ENCODE data around the gene TNFSF13. TPM values are rescaled to one million over a fixed set of nuclear protein-coding genes. Genes with fewer than 3 reads are reported as not detected.

The TNFSF13 gene
- total RNA-seq, 1 donor from 2014 or later = 1.7 TPM

GRCh38 chr17:7548585-7549400 is 9.8 kb upstream of the TNFSF13 start, which contains the start of gene TNFSF12:
TSS of gene TNFSF12 (plus strand) at chr17:7549058. CDS start at chr17:7549154, 96 bp downstream.
- Mint-ChIP-seq H3K27ac (ENCODE audit: unreplicated experiment) (peak within 1 kb of the TSS; percentile 59), H3K4me3 (ENCODE audit: unreplicated experiment) (peak within 1 kb of the TSS; percentile 70), H3K9me3 (ENCODE audit: low read depth) (no peaks in the 10 kb centered on the region), H3K4me1 (ENCODE audit: low read depth) (peaks cover 13% of the 10 kb centered on the region), H3K36me3 (ENCODE audit: low read depth) (peaks cover 6% of the 10 kb centered on the region), H3K27me3 (ENCODE audit: low read depth) (no peaks in the 10 kb centered on the region)
- TF ChIP-seq CTCF (IDR thresholded peaks at IDR 0.05) = peak; percentile 65
- DNase-seq (ENCODE audit: low spot score) = no peak

- peak; percentile 14 for TF ChIP-seq CTCF (IDR thresholded peaks at IDR 0.05)
- no peak for DNase-seq (ENCODE audit: low spot score)
- Mint-ChIP-seq H3K4me3 (ENCODE audit: unreplicated experiment) (peak overlapping the region; percentile 66), H3K36me3 (ENCODE audit: low read depth) (peaks cover 6% of the 10 kb centered on the region), H3K27ac (ENCODE audit: unreplicated experiment) (peak overlapping the region; percentile 59), H3K4me1 (ENCODE audit: low read depth) (peaks cover 13% of the 10 kb centered on the region), H3K27me3 (ENCODE audit: low read depth) (no peaks in the 10 kb centered on the region), H3K9me3 (ENCODE audit: low read depth) (no peaks in the 10 kb centered on the region)
Measured at GRCh38 chr17:7549401-7550055, 9.0 kb upstream of the TNFSF13 start.

GRCh38 chr17:7550344-7550743 is 8.2 kb upstream of the TNFSF13 start:
- Mint-ChIP-seq H3K27me3 (ENCODE audit: low read depth) (no peaks in the 10 kb centered on the region), H3K36me3 (ENCODE audit: low read depth) (peaks cover 6% of the 10 kb centered on the region), H3K4me1 (ENCODE audit: low read depth) (peaks cover 13% of the 10 kb centered on the region), H3K27ac (ENCODE audit: unreplicated experiment) (no peak overlapping the region), H3K9me3 (ENCODE audit: low read depth) (no peaks in the 10 kb centered on the region), H3K4me3 (ENCODE audit: unreplicated experiment) (no peak overlapping the region)
- TF ChIP-seq CTCF (IDR thresholded peaks at IDR 0.05) = no peak
- DNase-seq (ENCODE audit: low spot score) = no peak

GRCh38 chr17:7551396-7551795 is 7.2 kb upstream of the TNFSF13 start:
- no peak overlapping the region for H3K27ac Mint-ChIP-seq (ENCODE audit: unreplicated experiment)
- TF ChIP-seq CTCF (IDR thresholded peaks at IDR 0.05) = no peak
- no peaks in the 10 kb centered on the region for H3K27me3 Mint-ChIP-seq (ENCODE audit: low read depth)
- no peak for DNase-seq (ENCODE audit: low spot score)
- peaks cover 6% of the 10 kb centered on the region for H3K36me3 Mint-ChIP-seq (ENCODE audit: low read depth)
- H3K4me1 Mint-ChIP-seq (ENCODE audit: low read depth) = peaks cover 13% of the 10 kb centered on the region
- no peak overlapping the region for H3K4me3 Mint-ChIP-seq (ENCODE audit: unreplicated experiment)
- H3K9me3 Mint-ChIP-seq (ENCODE audit: low read depth) = no peaks in the 10 kb centered on the region

GRCh38 chr17:7552621-7553051 is 5.9 kb upstream of the TNFSF13 start:
- H3K9me3 Mint-ChIP-seq (ENCODE audit: low read depth) = no peaks in the 10 kb centered on the region

More at GRCh38 chr17:7552621-7553051, 5.9 kb upstream of the TNFSF13 start:
- Mint-ChIP-seq H3K4me3 (ENCODE audit: unreplicated experiment) (no peak overlapping the region), H3K27ac (ENCODE audit: unreplicated experiment) (no peak overlapping the region), H3K4me1 (ENCODE audit: low read depth) (peaks cover 13% of the 10 kb centered on the region), H3K36me3 (ENCODE audit: low read depth) (peaks cover 6% of the 10 kb centered on the region), H3K27me3 (ENCODE audit: low read depth) (no peaks in the 10 kb centered on the region)
- no peak for DNase-seq (ENCODE audit: low spot score)
- TF ChIP-seq CTCF (IDR thresholded peaks at IDR 0.05) = no peak

Data from chondrocyte (in vitro differentiated cells).